A673 (cell line): ENCODE results near the gene TFDP1. TPM values are rescaled to one million over a fixed set of nuclear protein-coding genes. Genes with fewer than 3 reads are reported as not detected.

Source experiments
- BruUV-seq: library from RNA; stranded (reverse); fragments of 400-500 nt; replicated peaks from 2 replicates; lab custom pipeline; 2021; lab: Mats Ljungman, UMichigan
- CTCF ChIA-PET: fragments of 300-600 bp; sonication (Branson Sonifier 250); formaldehyde crosslinking; loops from one replicate; lab custom pipeline; 2022; ENCODE audit warnings: antibody characterized with exemption; lab: Charles Lee
- POLR2A ChIA-PET: fragments of 300-600 bp; sonication (Branson Sonifier 250); formaldehyde crosslinking; loops from one replicate; lab custom pipeline; 2022; ENCODE audit warnings: antibody characterized with exemption; ENCODE audit not compliant: low non-redundant PET; lab: Charles Lee
- DNase-seq: peaks from one replicate; pipeline ENCODE4 v3.0.0-alpha.2; 2015; ENCODE audit warnings: low spot score
- H3K27ac ChIP-seq: fragments of 200-600 bp; sonication (generic); 2 replicates; pipeline ENCODE4 v1.5.1; 2016; ENCODE audit warnings: mixed run types, low read depth, mild to moderate bottlenecking, mixed read lengths, antibody characterized with exemption, low read length; ENCODE audit not compliant: poor library complexity, severe bottlenecking
- H3K27me3 ChIP-seq: fragments of 200-600 bp; sonication (generic); replicated peaks from 2 replicates; pipeline ENCODE4 v1.6.1; 2017; ENCODE audit warnings: mixed run types, low read depth, mild to moderate bottlenecking, mixed read lengths, antibody characterized with exemption, low read length; ENCODE audit not compliant: insufficient read depth, poor library complexity
- H3K36me3 ChIP-seq: fragments of 200-600 bp; sonication (generic); 2 replicates; pipeline ENCODE4 v1.6.1; 2016; ENCODE audit warnings: mixed run types, mild to moderate bottlenecking, mixed read lengths, antibody characterized with exemption, low read length; ENCODE audit not compliant: insufficient read depth, poor library complexity, severe bottlenecking
- H3K4me1 ChIP-seq: fragments of 200-600 bp; sonication (generic); 2 replicates; pipeline ENCODE4 v1.6.1; 2017; ENCODE audit warnings: mixed run types, mild to moderate bottlenecking, mixed read lengths, antibody characterized with exemption, low read length; ENCODE audit not compliant: insufficient read depth, poor library complexity, severe bottlenecking
- H3K4me3 ChIP-seq: fragments of 200-600 bp; sonication (generic); 2 replicates; pipeline ENCODE4 v1.5.1; 2016; ENCODE audit warnings: low read depth, mixed run types, mild to moderate bottlenecking, mixed read lengths, low read length; ENCODE audit not compliant: poor library complexity, severe bottlenecking
- H3K9me3 ChIP-seq: fragments of 200-600 bp; sonication (generic); 2 replicates; pipeline ENCODE4 v1.6.1; 2016; ENCODE audit warnings: mixed run types, low read depth, mild to moderate bottlenecking, mixed read lengths, antibody characterized with exemption, low read length; ENCODE audit not compliant: poor library complexity, severe bottlenecking
- CTCF ChIP-seq: fragments of 300-800, 200-600 bp; sonication (generic); conservative IDR thresholded peaks from 2 replicates; pipeline ENCODE4 v1.5.1; 2017; ENCODE audit warnings: low read depth, mild to moderate bottlenecking, antibody characterized with exemption, low read length, moderate library complexity, mixed read lengths
- EZH2 ChIP-seq: fragments of 200-600 bp; sonication (generic); IDR thresholded peaks from 2 replicates; pipeline ENCODE4 v1.6.1; 2017; ENCODE audit warnings: borderline replicate concordance, low read depth, mild to moderate bottlenecking, mixed read lengths, antibody characterized with exemption, low read length; ENCODE audit not compliant: poor library complexity, severe bottlenecking
- intact Hi-C: fragments of 100-400 bp; cut with micrococcal nuclease; formaldehyde crosslinking; loops from one replicate; pipeline ENCODE4 v1.10.0; 2022; ENCODE audit not compliant: unreplicated experiment
- total RNA-seq: library from RNA; stranded (reverse); gene quantifications from 2 replicates; pipeline ENCODE4 v1.2.3, GENCODE V29; 2021

Gene TFDP1
- total RNA-seq, 1 experiment from 2014 or later = 153 TPM

GRCh38 chr13:113668491-113668971 lies 84.0 kb downstream of the TFDP1 start:
- ChIA-PET CTCF (no interaction called here), POLR2A (no interaction called here)
- intact Hi-C loops = no loop called here
- no peak overlapping the region for H3K4me3 ChIP-seq
- DNase-seq = no peak
- TF ChIP-seq CTCF = no peak
- no peak for TF ChIP-seq EZH2
- H3K9me3 ChIP-seq = no peaks in the 10 kb centered on the region
- no peak overlapping the region for H3K27ac ChIP-seq
- no peaks in the 10 kb centered on the region for H3K27me3 ChIP-seq
- H3K4me1 ChIP-seq = no peaks in the 10 kb centered on the region
- BruUV-seq = no TSS peak
- H3K36me3 ChIP-seq = no peaks in the 10 kb centered on the region

DNA sequence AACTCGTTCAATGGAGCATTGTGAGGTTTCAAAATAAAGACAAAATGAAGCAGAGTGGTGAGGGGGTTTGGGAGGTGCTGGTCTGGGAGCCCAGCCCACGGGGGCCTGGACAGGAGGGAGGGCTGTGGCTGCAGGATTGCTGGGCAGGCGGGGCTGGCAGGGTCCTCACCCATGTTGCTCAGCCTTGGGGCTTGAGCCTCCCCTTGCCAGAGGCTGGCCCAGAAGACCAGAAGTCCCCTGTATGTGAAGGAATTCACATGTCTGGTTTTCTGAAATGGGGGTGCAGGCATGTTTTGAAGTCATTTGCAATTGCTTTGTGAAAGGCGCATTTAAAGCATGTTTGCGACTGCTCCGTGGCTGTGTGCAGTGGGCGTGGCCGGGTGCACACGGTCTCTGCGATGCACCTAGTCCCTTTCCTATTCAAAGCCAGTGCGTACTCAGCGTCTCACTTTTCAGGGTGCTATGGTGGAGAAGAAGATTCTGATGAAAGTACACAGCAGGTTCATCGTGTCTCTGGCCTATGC lies 84.7 kb downstream of the TFDP1 start:
- intact Hi-C loops = no loop called here
- CTCF ChIA-PET = no interaction called here
- DNase-seq = no peak
- no peaks in the 10 kb centered on the region for H3K9me3 ChIP-seq
- H3K4me3 ChIP-seq = no peak overlapping the region
- no TSS peak for BruUV-seq
- no peaks in the 10 kb centered on the region for H3K27me3 ChIP-seq
- POLR2A ChIA-PET = no interaction called here
- no peak overlapping the region for H3K27ac ChIP-seq
- no peaks in the 10 kb centered on the region for H3K4me1 ChIP-seq
- H3K36me3 ChIP-seq = no peaks in the 10 kb centered on the region
- TF ChIP-seq CTCF (no peak), EZH2 (no peak)

GRCh38 chr13:113669755-113670341 lies 85.3 kb downstream of the TFDP1 start:
- CTCF ChIA-PET = no interaction called here
- TF ChIP-seq EZH2 (no peak), CTCF (no peak)
- POLR2A ChIA-PET = no interaction called here
- Histone ChIP-seq H3K9me3 (no peaks in the 10 kb centered on the region), H3K27ac (no peak overlapping the region), H3K4me3 (no peak overlapping the region), H3K36me3 (no peaks in the 10 kb centered on the region), H3K4me1 (no peaks in the 10 kb centered on the region), H3K27me3 (no peaks in the 10 kb centered on the region)
- no TSS peak for BruUV-seq
- DNase-seq = no peak
- intact Hi-C loops = no loop called here
